HepG2 (cell line): ENCODE data around the gene HMGN4. TPM values are rescaled to one million over a fixed set of nuclear protein-coding genes. Genes with fewer than 3 reads are reported as not detected.

ENCODE experiments used
- DRAP1 ChIP-seq: IDR thresholded peaks from 2 replicates; pipeline ENCODE4 v1.6.1; 2016; ENCODE audit warnings: missing genetic modification reagents, missing compliant biosample characterization
- HIVEP1 ChIP-seq: sonication (generic); formaldehyde crosslinking; IDR thresholded peaks from 2 replicates; pipeline ENCODE4 v1.4.0; 2020; ENCODE audit warnings: mild to moderate bottlenecking, missing genetic modification reagents
- HOXA3 ChIP-seq: sonication (generic); formaldehyde crosslinking; IDR thresholded peaks from 2 replicates; pipeline ENCODE4 v1.5.0; 2020; ENCODE audit warnings: missing genetic modification reagents
- MATR3 ChIP-seq: sonication (generic); formaldehyde crosslinking; IDR thresholded peaks from 2 replicates; pipeline ENCODE4 v1.4.0; 2020; ENCODE audit warnings: missing genetic modification reagents
- NR2C2 ChIP-seq: sonication (generic); formaldehyde crosslinking; IDR thresholded peaks from 2 replicates; pipeline ENCODE4 v1.4.0; 2020; ENCODE audit warnings: missing genetic modification reagents, mild to moderate bottlenecking, moderate library complexity, borderline replicate concordance
- PAX8 ChIP-seq: sonication (generic); formaldehyde crosslinking; IDR thresholded peaks from 2 replicates; pipeline ENCODE4 v1.8.0; 2022; ENCODE audit warnings: mild to moderate bottlenecking, missing genetic modification reagents, borderline replicate concordance
- REST ChIP-seq, 2 experiments: IDR thresholded peaks; 2 replicates each; pipeline ENCODE4 v1.6.1; 2011 to 2012; ENCODE audit warnings: low read length in 2 of 2, borderline replicate concordance in 1 of 2, low read depth in 1 of 2, mild to moderate bottlenecking in 1 of 2, moderate library complexity in 1 of 2
- TRIM22 ChIP-seq: fragments of 450-650 bp; IDR thresholded peaks from 2 replicates; pipeline ENCODE4 v1.6.1; 2017
- U2AF2 ChIP-seq: fragments of 200-400 bp; formaldehyde crosslinking; IDR thresholded peaks from 2 replicates; pipeline ENCODE4 v1.6.1; 2017; ENCODE audit warnings: low read depth, mild to moderate bottlenecking, low read length
- YY1 ChIP-seq: IDR thresholded peaks from 2 replicates; pipeline ENCODE4 v1.6.1; 2011; ENCODE audit warnings: low read length, low read depth, moderate library complexity, mild to moderate bottlenecking; ENCODE audit not compliant: insufficient read depth, insufficient replicate concordance
- ZBTB2 ChIP-seq: sonication (generic); formaldehyde crosslinking; IDR thresholded peaks from 2 replicates; pipeline ENCODE4 v1.8.0; 2022; ENCODE audit warnings: low read depth, missing genetic modification reagents
- ZBTB25 ChIP-seq: IDR thresholded peaks from 2 replicates; pipeline ENCODE4 v1.6.1; 2018; ENCODE audit warnings: missing genetic modification reagents
- ZBTB7A ChIP-seq: sonication (generic); formaldehyde crosslinking; IDR thresholded peaks from 2 replicates; pipeline ENCODE4 v1.8.0; 2022; ENCODE audit warnings: mild to moderate bottlenecking, missing genetic modification reagents
- ZNF17 ChIP-seq: sonication (generic); formaldehyde crosslinking; IDR thresholded peaks from 2 replicates; pipeline ENCODE4 v1.5.0; 2020; ENCODE audit warnings: mild to moderate bottlenecking, missing genetic modification reagents
- ZNF335 ChIP-seq: sonication (generic); formaldehyde crosslinking; IDR thresholded peaks from 2 replicates; pipeline ENCODE4 v1.4.0; 2020; ENCODE audit warnings: missing genetic modification reagents
- ZNF567 ChIP-seq: sonication (generic); formaldehyde crosslinking; IDR thresholded peaks from 2 replicates; pipeline ENCODE4 v1.8.1; 2023; ENCODE audit warnings: mild to moderate bottlenecking, missing genetic modification reagents, borderline replicate concordance
- ZNF629 ChIP-seq: sonication (generic); formaldehyde crosslinking; conservative IDR thresholded peaks from 2 replicates; pipeline ENCODE4 v1.5.0; 2020; ENCODE audit warnings: missing genetic modification reagents
- ZNF710 ChIP-seq: sonication (generic); formaldehyde crosslinking; IDR thresholded peaks from 2 replicates; pipeline ENCODE4 v1.5.0; 2020; ENCODE audit warnings: mild to moderate bottlenecking, missing genetic modification reagents, borderline replicate concordance
- ZNF790 ChIP-seq: sonication (generic); formaldehyde crosslinking; IDR thresholded peaks from 2 replicates; pipeline ENCODE4 v1.8.0; 2022; ENCODE audit warnings: missing genetic modification reagents, mild to moderate bottlenecking, borderline replicate concordance
- polyA plus RNA-seq, 8 experiments: library from polyadenylated mRNA; depleted of rRNA in 3 of 8; stranded (reverse) in 7 of 8; unstranded in 1 of 8; fragments of >200 nt; fragmentation: Illumina TruSeq in 4 of 8; extraction: Trizol in 4 of 8; gene quantifications; 2 replicates each; pipeline versions ENCODE4 v1.2.1 to v1.2.3, GENCODE V29; 2011 to 2016; ENCODE audit warnings: low read depth in 4 of 8, missing spikeins in 1 of 8, mixed read lengths in 1 of 8; ENCODE audit not compliant: insufficient read depth in 1 of 8
- total RNA-seq, 5 experiments: library from RNA; depleted of rRNA; stranded (reverse); fragments of >200 nt; fragmentation: Illumina TruSeq; extraction: Trizol; gene quantifications; 2 replicates each; pipeline ENCODE4 v1.2.3, GENCODE V29; 2016; ENCODE audit warnings: low read depth in 1 of 5

Gene HMGN4
- total and polyA plus RNA-seq, 2 of the 13 experiments (the other 11 are each of a cell fraction or from before 2014, with no cell fraction given), result 39.9 to 52.1 TPM

- no peak for TF ChIP-seq YY1
- no peak for TF ChIP-seq ZNF567 (CRISPR knock-in tag)
- 0 out of 2 replicates have a peak, but pooled peaks have one; percentile 42 for TF ChIP-seq ZNF629
- no peak for TF ChIP-seq PAX8 (CRISPR knock-in tag)
- no peak for TF ChIP-seq TRIM22
- no peak for TF ChIP-seq MATR3 (CRISPR knock-in tag)
- no peak for TF ChIP-seq NR2C2 (CRISPR knock-in tag)
- TF ChIP-seq ZNF335 (CRISPR knock-in tag), result peak; percentile 30; the same call in 1 of the 2 replicates
- peak; percentile 47; the same call in 1 of the 2 replicates for TF ChIP-seq DRAP1 (CRISPR knock-in tag)
- no peak for TF ChIP-seq ZNF710
- TF ChIP-seq ZNF17, result no peak
- TF ChIP-seq ZBTB7A (CRISPR knock-in tag), result no peak
- TF ChIP-seq REST (IDR thresholded peaks at IDR 0.05; ENCODE audit: borderline replicate concordance in 1 of 2, low read depth in 1 of 2, low read length in 2 of 2), result no peak
- TF ChIP-seq HOXA3, result peak; percentile 54
- no peak for TF ChIP-seq U2AF2
- TF ChIP-seq ZNF790 (CRISPR knock-in tag), result no peak
- TF ChIP-seq ZBTB2, result no peak
- no peak for TF ChIP-seq ZBTB25 (CRISPR knock-in tag)
- TF ChIP-seq HIVEP1, result no peak
Measured at GRCh38 chr6:26576929-26577719, 39.0 kb downstream of the HMGN4 start (continued).
